Uterus (tissue), 4 donors: Measurements from ENCODE around the gene TMEM170A. TPM values are rescaled to one million over a fixed set of nuclear protein-coding genes. Genes with fewer than 3 reads are reported as not detected.

Source experiments
- DNase-seq, 2 donors: peaks; one replicate each; pipeline ENCODE4 v3.0.0-alpha.2; 2019 to 2020
- H3K27ac ChIP-seq, 2 donors: fragments of 200-600 bp; sonication (generic); 1 replicate in 1 of 2; 2 replicates in 1 of 2; pipeline ENCODE4 v1.5.1; 2016 to 2018
- H3K27me3 ChIP-seq, 2 donors: fragments of 200-600 bp; sonication (generic); one replicate each; pipeline ENCODE4 v1.5.1; 2018 to 2019; ENCODE audit warnings: control low read depth in 1 of 2
- H3K36me3 ChIP-seq, 2 donors: fragments of 200-600 bp; sonication (generic); one replicate each; pipeline ENCODE4 v1.5.1; 2019; ENCODE audit warnings: control low read depth in 1 of 2
- H3K4me1 ChIP-seq, 2 donors: fragments of 200-600 bp; sonication (generic); one replicate each; pipeline ENCODE4 v1.5.1; 2018 to 2019; ENCODE audit warnings: control low read depth in 1 of 2
- H3K4me3 ChIP-seq, 2 donors: fragments of 200-600 bp; sonication (generic); 1 replicate in 1 of 2; 2 replicates in 1 of 2; pipeline ENCODE4 v1.5.1; 2018 to 2019; ENCODE audit warnings: mild to moderate bottlenecking in 1 of 2
- H3K9me3 ChIP-seq, 2 donors: fragments of 200-600 bp; sonication (generic); one replicate each; pipeline ENCODE4 v1.5.1; 2019; ENCODE audit warnings: control low read depth in 1 of 2
- POLR2A ChIP-seq, 2 donors: fragments of 450-650 bp; IDR thresholded peaks; one replicate each; pipeline ENCODE4 v1.6.1; 2016; ENCODE audit warnings: antibody characterized with exemption in 2 of 2, mild to moderate bottlenecking in 1 of 2, moderate library complexity in 1 of 2
- intact Hi-C: fragments of 100-400 bp; cut with DNase I; formaldehyde crosslinking; loops from one replicate; pipeline ENCODE4 v1.15.1; 2023; ENCODE audit warnings: low total_unique reads
- total RNA-seq, 4 donors: library from RNA; depleted of rRNA in 3 of 4; stranded (reverse); fragments of >200 nt in 3 of 4; gene quantifications; one replicate each; pipeline versions ENCODE4 v1.1.0 to v1.2.4, GENCODE V29; 2014 to 2023
- TF ChIP-seq, protein P1 (sequence below), 4 experiments: fragments of 200-600 bp in 2 of 4; fragments of 450-650 bp in 2 of 4; sonication (generic) in 2 of 4; IDR thresholded peaks; one replicate each; pipeline ENCODE4 v1.5.1; 2016 to 2019; ENCODE audit warnings: antibody characterized with exemption in 4 of 4, mild to moderate bottlenecking in 2 of 4, moderate library complexity in 1 of 4
- donor health status: DM: yes; HTN: yes; CAD: no.

TMEM170A gene
- total RNA-seq, 4 donors from 2014 or later, result 10.0 to 69.5 (median 21.4) TPM

DNA sequence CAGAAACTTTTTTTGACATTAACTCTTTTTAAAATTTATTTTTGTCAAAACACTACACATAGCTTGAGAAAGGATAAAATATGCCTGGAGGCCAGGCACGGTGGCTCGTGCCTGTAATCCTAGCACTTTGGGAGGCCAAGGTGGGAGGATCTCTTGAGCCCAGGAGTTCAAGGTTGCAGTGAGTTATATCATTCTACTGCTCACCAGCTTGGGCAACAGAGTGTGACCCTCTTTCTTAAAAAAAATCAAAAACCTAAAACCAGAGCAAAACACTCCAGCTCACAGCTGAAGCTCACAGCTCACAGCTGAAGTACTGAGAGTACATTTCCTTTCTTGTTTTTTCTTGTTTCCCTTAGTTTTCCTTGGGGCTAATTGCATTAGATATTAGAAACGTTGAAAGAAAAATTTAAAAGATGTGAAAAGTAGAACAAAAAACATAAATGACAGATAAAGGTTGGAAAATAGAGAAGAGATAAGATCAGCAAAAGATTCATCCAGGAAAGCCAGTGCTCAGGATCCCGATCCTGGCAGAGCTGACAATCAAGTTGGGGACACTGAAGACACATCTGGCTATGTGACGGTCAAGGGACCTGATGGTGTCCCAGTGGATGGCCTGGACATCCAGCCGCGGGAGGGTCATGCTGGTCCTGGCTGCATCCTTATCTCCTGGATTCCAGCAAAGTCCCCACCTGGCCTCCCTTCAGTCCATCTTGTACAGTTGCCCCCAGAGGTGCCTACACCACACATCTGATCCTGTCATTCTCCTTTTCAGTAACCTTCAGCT, 20.9 kb upstream of the TMEM170A start:
- no peak for DNase-seq
- Histone ChIP-seq H3K27me3 (no peaks in the 10 kb centered on the region), H3K4me1 (no peaks in the 10 kb centered on the region), H3K36me3 (no peaks in the 10 kb centered on the region), H3K27ac (no peak overlapping the region), H3K4me3 (no peak overlapping the region), H3K9me3 (no peaks in the 10 kb centered on the region)
- TF ChIP-seq, protein P1, sequence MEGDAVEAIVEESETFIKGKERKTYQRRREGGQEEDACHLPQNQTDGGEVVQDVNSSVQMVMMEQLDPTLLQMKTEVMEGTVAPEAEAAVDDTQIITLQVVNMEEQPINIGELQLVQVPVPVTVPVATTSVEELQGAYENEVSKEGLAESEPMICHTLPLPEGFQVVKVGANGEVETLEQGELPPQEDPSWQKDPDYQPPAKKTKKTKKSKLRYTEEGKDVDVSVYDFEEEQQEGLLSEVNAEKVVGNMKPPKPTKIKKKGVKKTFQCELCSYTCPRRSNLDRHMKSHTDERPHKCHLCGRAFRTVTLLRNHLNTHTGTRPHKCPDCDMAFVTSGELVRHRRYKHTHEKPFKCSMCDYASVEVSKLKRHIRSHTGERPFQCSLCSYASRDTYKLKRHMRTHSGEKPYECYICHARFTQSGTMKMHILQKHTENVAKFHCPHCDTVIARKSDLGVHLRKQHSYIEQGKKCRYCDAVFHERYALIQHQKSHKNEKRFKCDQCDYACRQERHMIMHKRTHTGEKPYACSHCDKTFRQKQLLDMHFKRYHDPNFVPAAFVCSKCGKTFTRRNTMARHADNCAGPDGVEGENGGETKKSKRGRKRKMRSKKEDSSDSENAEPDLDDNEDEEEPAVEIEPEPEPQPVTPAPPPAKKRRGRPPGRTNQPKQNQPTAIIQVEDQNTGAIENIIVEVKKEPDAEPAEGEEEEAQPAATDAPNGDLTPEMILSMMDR (IDR thresholded peaks at IDR 0.05), result no peak
- TF ChIP-seq POLR2A (IDR thresholded peaks at IDR 0.05), result no peak
- intact Hi-C loops, result no loop called here

DNA sequence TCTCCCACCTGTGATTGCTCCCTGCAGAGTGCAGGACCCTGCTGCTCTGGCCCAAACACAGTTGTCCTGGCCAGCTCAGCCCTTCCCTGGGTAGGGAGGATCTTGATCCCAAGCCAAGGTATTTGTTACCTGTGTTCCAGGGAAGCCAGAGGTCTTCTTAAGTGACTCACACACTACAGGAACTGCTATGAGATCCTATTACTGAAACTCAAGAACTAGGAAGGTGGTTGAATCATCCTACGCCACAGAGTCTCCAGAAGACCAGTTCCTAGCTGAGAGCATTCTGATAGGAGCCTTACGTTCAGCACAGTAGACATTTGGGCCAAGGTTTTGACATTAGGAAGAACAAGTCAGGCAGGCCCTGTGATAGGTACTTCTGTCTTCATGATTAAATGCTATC, 18.7 kb upstream of the TMEM170A start:
- no peak for TF ChIP-seq POLR2A (IDR thresholded peaks at IDR 0.05)
- TF ChIP-seq, protein P1 (IDR thresholded peaks at IDR 0.05), result no peak
- no peak overlapping the region for H3K27ac ChIP-seq

DNA sequence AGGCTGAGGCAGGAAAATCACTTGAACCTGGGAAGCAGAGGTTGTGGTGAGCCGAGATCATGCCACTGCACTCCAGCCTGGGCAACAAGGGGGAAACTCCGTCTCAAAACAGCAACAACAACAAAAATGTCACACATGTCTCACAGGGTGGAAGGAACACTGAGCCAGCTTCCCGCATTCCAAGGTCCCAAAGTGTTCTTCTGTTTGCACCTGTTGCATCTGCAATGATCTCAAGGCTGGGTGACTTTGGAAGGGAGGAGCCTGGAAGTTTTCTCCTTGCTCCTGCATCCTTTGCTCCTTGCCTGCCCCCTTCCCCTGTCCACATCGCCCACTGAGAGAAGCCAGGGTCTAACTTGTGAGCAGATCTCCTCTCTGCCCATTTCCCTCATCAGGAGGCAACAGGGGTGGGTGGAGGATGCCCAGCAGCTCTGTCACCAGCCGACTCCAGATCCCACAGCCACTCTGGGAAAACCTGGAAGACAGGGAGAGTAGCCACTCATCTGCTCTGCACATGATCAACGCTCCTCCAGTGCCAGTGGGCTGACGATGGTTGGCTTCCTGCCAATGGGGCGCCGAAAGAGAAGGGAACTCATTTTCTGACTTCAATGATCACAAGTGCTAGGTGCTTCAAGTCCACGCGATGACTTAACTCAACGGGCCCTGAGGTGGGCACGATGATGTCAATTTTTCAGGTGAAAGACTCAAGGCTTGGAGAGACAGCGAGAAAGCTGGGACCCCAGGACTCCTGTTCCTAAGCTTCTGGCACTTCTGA, 18.1 kb upstream of the TMEM170A start:
- Histone ChIP-seq H3K27ac (no peak overlapping the region), H3K27me3 (no peaks in the 10 kb centered on the region), H3K9me3 (no peaks in the 10 kb centered on the region), H3K4me3 (no peak overlapping the region), H3K4me1 (no peaks in the 10 kb centered on the region), H3K36me3 (no peaks in the 10 kb centered on the region)
- intact Hi-C loops, result no loop called here
- TF ChIP-seq, protein P1 (IDR thresholded peaks at IDR 0.05), result no peak
- no peak for TF ChIP-seq POLR2A (IDR thresholded peaks at IDR 0.05)
- DNase-seq, result no peak

More for the DNA sequence above, 18.7 kb upstream of the TMEM170A start:
- intact Hi-C loops, result no loop called here
- Histone ChIP-seq H3K9me3 (no peaks in the 10 kb centered on the region), H3K4me3 (no peak overlapping the region), H3K36me3 (no peaks in the 10 kb centered on the region), H3K27me3 (no peaks in the 10 kb centered on the region), H3K4me1 (no peaks in the 10 kb centered on the region)
- no peak for DNase-seq

DNA sequence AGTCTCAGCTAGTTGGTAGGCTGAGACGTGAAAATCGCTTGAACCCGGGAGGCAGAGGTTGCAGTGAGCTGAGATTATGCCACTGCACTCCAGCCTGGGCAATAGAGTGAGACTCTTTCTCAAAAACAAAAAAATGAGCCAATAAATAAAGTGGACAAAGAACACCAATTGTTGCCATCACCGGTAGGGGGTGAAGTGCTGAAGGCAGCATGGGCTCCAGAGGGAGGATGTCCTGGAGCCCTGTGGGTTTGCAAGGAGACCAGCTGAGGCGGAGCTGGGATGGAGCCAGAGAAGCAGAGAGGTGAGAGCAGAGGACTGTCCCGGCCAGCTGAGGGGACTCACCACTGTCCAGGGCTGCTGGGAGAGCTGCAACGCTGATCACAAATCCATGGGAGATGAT, 17.0 kb upstream of the TMEM170A start:
- no peaks in the 10 kb centered on the region for H3K9me3 ChIP-seq
- intact Hi-C loops, result no loop called here
- no peaks in the 10 kb centered on the region for H3K27me3 ChIP-seq
- no peak overlapping the region for H3K4me3 ChIP-seq
- no peak for DNase-seq
- no peak overlapping the region for H3K27ac ChIP-seq
- H3K4me1 ChIP-seq, result no peaks in the 10 kb centered on the region
- H3K36me3 ChIP-seq, result no peaks in the 10 kb centered on the region
- TF ChIP-seq, protein P1 (IDR thresholded peaks at IDR 0.05), result no peak
- no peak for TF ChIP-seq POLR2A (IDR thresholded peaks at IDR 0.05)

DNA sequence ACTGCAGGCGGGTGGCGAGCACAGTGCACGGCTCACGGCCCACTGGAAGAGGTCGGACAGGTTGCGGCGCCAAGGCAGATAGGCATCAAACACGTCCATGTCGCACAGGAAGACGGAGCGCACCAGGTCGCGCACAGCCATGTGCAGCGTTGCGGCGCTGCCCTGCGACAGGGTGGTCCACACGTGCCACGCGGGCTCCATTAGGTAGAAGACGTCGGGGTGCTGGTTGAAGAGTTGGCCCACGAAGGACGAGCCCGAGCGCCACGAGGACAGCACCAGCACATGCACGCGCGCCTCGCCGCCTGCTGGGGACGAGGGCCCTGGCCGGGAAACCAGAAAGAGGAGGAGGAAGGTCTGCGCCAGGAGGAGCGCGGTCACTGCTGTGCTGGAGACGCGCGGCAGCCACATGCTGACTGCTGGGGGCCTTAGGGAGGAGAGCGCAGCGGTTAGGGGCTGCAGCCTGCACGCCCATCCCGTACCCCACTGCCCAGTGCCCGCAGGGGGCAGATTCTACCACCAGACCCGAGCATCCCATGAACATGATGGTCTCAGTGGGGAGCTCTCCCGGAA, 15.0 kb upstream of the TMEM170A start:
- H3K9me3 ChIP-seq, result no peaks in the 10 kb centered on the region
- intact Hi-C loops, result loop anchor here (10.0 kb wide), 1 partner anchor 275 kb away; no protein-coding TSS in a partner anchor
- H3K27me3 ChIP-seq, result no peaks in the 10 kb centered on the region
- no peaks in the 10 kb centered on the region for H3K4me1 ChIP-seq
- H3K36me3 ChIP-seq, result no peaks in the 10 kb centered on the region
- no peak for DNase-seq
- H3K4me3 ChIP-seq, result no peak overlapping the region
- TF ChIP-seq POLR2A (IDR thresholded peaks at IDR 0.05), result no peak
- TF ChIP-seq, protein P1 (IDR thresholded peaks at IDR 0.05), result no peak
- H3K27ac ChIP-seq, result no peak overlapping the region
